Activated CD8-positive, alpha-beta memory T cell treated with anti-CD3 and anti-CD28 coated beads, Interleukin-2, amount 50 U/mL, for 4 hours (primary cell): Measurements from ENCODE around the gene KRTAP22-1.

Experiments
- DNase-seq: peaks from one replicate; pipeline ENCODE4 v3.0.0-alpha.2; 2020

The KRTAP22-1 gene

GRCh38 chr21:30628109-30628508 lies 27.2 kb downstream of the KRTAP22-1 start:
- DNase-seq, result no peak

DNA sequence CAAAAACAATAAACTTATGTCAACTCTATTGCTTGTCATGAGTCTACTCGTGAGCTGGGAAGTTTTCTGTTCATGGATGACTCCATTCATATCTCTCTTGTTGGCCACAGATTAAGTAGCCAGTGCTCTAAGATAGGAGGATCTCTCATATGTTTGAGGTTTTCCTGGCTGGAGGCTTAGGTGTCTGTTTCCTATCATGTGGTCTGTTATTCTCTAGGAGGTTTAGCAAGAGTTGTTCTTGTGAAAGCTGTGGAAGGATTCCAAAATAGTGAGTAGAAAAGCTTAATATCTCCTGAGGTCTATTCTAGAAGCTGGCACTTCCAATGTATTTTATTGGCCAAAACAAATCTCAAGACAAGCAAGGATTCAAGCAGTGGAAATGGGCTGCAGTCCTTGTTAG lies 28.3 kb downstream of the KRTAP22-1 start:
- no peak for DNase-seq

GRCh38 chr21:30634906-30635305 lies 34.0 kb downstream of the KRTAP22-1 start, which contains the start of gene KRTAP20-2:
Gene KRTAP20-2, plus strand, starts transcription at chr21:30635206. Its CDS starts 58 bp downstream, at chr21:30635264.
- DNase-seq, result no peak

- DNase-seq, result no peak
These were observed 37.8 kb downstream of the KRTAP22-1 start for GRCh38 chr21:30638686-30639085.

- DNase-seq, result no peak
These were observed 41.7 kb downstream of the KRTAP22-1 start, which contains the start of gene KRTAP20-3 for GRCh38 chr21:30642564-30642963. Gene KRTAP20-3, plus strand, starts transcription at chr21:30642864.

DNA sequence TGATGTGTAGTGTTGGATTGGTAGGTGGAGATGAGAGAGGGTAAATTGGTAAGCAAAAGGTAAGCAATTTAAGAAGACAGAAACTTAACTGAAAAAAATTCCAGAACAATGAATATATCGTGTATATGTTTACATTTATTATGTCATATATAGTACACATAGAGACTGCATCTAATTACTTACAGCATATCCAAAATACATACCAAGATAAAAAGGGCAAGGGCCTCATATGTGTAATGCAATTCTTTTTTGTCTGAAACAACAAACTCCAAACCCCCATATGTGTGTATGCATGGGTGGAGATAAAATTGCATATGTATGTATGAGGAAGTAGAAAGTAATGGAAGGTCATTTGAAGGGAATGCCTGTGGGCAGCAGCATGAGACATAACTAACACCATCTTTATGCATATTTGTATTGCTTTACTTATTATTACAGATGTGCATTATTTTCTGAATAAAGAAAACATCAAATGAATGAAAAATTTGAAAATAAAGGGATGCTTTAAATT lies 46.1 kb downstream of the KRTAP22-1 start:
- DNase-seq, result no peak
